Stimulated activated CD4-positive, alpha-beta T cell treated with anti-CD3 and anti-CD28 coated beads, Interleukin-4, amount 100 ng/mL, for 24 hours (primary cell): ENCODE data around the gene EPHB6.

ENCODE experiments used
- DNase-seq: peaks from one replicate; pipeline ENCODE4 v3.0.0-alpha.2; 2020

Gene EPHB6

DNA sequence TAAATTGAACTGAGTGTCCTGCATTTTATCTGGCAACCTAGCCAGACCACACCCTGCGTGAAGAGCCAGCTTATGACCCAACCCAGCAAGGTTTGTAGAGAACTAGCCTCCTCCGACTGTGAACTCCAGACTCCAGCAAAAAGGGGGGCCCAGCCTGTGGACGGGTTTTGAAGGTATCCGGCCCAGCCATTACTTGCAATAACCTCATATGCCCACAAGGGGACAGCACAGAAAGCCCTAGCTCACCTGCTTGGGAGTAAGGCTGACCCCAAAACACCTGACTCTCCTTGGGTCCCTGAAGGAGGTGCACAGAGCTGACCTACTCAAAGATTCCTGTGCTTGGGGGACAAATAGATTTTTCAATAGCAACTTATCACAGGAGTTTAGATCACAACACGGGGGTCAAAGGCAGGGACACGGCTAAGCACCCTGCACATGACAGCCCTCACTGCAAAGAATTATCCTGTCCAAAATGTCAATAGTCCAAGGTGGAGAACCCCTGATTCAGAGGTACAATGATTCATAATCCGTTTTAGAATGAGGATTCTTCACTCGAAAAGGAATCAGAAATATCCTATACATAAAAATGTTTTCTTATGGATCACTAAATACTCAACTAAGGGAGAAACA lies 26.1 kb downstream of the EPHB6 start:
- DNase-seq: peak; percentile 52

- no peak for DNase-seq
Observed at GRCh38 chr7:142881586-142882337, 26.9 kb downstream of the EPHB6 start.

- no peak for DNase-seq
Observed at GRCh38 chr7:142882338-142882678, 27.4 kb downstream of the EPHB6 start.

DNA sequence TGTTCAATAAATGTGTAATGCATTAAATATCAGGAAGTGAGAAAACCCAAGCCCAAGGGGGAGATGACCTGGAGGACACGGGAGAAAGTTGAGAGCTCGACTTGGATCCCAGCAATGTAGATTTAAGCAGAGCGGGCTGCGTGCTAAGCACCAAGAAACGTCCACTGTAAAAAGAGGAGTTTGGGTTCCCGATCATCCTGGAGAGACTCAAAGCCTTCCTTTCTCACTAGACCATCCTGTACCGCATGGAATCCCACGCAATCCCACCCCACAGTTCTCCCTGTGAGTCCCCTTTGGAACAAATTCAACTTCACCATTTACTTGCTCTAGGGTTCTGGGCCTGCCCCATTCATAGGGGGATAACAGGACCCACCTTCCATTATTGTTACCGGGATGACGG lies 28.3 kb downstream of the EPHB6 start:
- DNase-seq: no peak

GRCh38 chr7:142883571-142884285 lies 28.9 kb downstream of the EPHB6 start:
- DNase-seq: no peak

- no peak for DNase-seq
Observed at GRCh38 chr7:142884286-142884640, 29.4 kb downstream of the EPHB6 start.

- DNase-seq: no peak
Observed at GRCh38 chr7:142885311-142886230, 30.7 kb downstream of the EPHB6 start, which contains the start of gene TRPV6. Gene TRPV6, minus strand, starts transcription at chr7:142885745.

DNA sequence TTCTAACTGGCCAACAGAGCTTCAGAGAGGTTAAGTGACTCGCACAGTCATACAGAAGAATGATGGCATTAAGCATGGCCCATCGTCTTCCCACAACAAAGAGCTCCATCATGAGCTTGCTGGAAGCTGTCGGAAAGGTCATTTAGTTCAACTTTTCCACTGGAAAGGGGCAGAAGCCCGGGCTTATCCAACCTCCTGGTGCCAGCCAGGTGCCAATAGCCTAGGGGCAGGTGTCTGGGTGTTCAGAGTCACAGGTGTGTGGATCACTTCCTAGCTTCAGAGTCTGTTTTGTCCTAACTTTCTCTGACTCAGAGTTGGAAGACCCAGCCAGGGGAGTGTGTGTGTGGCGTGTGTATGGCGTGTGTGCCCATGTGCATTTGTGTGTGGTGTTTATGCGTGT lies 32.0 kb downstream of the EPHB6 start:
- no peak for DNase-seq

- no peak for DNase-seq
Observed at GRCh38 chr7:142887282-142888015, 32.6 kb downstream of the EPHB6 start.

DNA sequence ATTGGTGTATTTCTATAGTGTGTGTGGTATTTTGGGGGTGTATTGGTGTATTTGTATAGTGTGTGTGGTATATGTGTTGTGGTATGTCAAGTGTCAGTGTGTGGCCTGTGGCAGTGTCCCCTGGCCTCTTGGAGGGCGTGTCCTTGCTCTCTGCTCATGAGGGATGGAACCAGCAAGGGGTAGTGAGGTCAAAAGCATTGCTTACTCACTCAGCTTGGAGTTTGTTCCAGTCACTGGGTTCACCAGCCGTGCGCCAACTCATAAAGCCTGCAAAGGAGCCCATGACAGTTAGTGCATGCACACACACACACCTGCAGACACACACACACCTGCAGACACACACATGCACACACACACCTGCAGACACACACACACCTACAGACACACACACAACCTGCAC lies 34.9 kb downstream of the EPHB6 start:
- DNase-seq: no peak

- DNase-seq: no peak
Observed at GRCh38 chr7:142890874-142891485, 36.1 kb downstream of the EPHB6 start.

DNA sequence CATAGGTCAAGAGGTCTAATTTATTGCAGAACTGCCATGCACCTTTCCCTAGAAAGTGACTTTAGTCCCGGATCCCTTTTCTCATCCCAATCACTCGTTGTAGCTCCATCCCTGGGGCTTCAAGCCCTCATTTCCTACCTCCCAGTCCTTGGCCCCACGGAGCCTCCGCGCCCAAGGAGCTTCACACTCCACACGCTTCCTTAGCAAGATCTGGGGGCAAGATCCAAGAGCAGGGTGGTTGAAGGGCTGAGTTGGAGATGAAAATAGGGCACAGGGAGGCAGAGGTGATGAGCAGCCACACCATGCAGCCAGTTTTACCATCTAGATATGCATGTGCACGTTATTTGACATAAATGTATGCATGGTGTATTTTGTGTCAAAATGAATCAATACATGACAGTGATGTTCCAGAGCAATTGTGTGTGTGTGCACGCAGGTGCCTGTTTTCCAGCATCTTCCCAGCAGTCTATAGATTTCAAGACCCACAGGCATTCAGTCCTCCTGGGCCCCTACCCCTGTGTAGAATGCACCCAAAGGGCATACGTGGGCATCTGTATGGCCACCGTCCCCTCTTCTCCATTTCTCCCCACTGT lies 36.7 kb downstream of the EPHB6 start:
- DNase-seq: no peak

- DNase-seq: no peak
Observed at GRCh38 chr7:142892951-142893350, 38.1 kb downstream of the EPHB6 start.

- no peak for DNase-seq
Observed at GRCh38 chr7:142894112-142894984, 39.5 kb downstream of the EPHB6 start.

DNA sequence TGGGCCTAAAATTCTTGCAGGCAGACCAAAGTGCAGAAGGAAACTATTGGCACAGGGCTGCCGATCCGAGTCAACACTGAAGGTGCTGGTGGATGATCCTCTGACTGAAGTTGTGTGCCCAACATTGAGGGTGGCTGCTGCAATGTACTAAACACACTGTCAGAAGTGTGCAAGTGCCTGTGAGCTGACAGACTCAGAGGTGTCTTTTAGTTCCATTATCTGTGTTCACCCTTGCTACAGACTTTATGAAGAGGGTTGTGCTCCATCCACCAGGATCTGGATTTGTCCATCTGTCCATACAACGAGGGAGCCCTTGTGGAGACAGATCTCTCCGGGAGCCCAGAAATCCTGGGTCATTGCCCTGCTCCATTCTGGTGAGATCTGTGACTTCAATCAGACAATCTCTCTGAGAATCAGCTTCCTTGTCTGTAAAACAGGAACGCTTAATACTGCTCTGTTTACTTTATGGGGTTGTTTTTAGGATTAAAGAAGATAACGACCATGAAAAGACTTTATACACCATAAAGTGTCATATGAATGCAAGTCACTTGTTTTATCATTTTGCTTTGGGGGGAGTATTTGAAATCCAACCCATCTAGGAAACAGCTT lies 40.2 kb downstream of the EPHB6 start:
- no peak for DNase-seq

DNA sequence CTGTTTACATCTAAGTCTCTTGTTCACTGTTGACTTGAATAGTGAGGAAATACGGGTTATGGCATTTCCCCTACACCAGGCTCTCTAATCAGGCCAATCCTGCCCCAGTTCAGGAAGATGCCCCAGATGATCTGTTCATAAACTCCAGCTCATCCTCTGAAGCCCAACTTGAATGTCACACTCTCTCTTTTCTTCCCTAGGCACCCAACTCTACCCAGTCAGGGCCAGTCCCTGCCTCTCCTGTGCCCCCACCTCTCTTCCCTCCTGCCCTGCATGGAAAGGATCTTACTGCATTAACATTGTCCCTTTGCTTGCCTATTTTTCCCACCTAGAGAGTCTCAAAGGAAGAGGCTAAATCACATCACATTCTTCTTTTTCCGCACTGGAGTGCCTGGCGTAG lies 41.3 kb downstream of the EPHB6 start:
- DNase-seq: no peak

- DNase-seq: no peak
Observed at GRCh38 chr7:142896741-142897379, 42.0 kb downstream of the EPHB6 start.

GRCh38 chr7:142897691-142898090 lies 42.8 kb downstream of the EPHB6 start:
- no peak for DNase-seq

- DNase-seq: no peak
Observed at GRCh38 chr7:142898377-142899170, 43.7 kb downstream of the EPHB6 start.
